Measurements from ENCODE around the gene PLEKHA6. TPM values are rescaled to one million over a fixed set of nuclear protein-coding genes. Genes with fewer than 3 reads are reported as not detected.

PLEKHA6 gene
- total RNA-seq, 1 donor from 2014 or later, result 4.9 TPM

GRCh38 chr1:204323887-204324286, 35.8 kb downstream of the PLEKHA6 start:
- intact Hi-C loops (cut with DNase I), result no loop called here
- Histone ChIP-seq H3K36me3 (no peaks in the 10 kb centered on the region), H3K27ac (no peak overlapping the region), H3K9me3 (no peaks in the 10 kb centered on the region), H3K4me1 (no peaks in the 10 kb centered on the region), H3K27me3 (no peaks in the 10 kb centered on the region), H3K4me3 (no peak overlapping the region)
- no peak for TF ChIP-seq CTCF (IDR thresholded peaks at IDR 0.05)
- DNase-seq (ENCODE audit: low spot score in 2 of 2), result no peak

GRCh38 chr1:204322339-204322868, 37.3 kb downstream of the PLEKHA6 start:
- H3K9me3 ChIP-seq, result no peaks in the 10 kb centered on the region

GRCh38 chr1:204321665-204322064, 38.1 kb downstream of the PLEKHA6 start:
- Histone ChIP-seq H3K36me3 (no peaks in the 10 kb centered on the region), H3K4me1 (no peaks in the 10 kb centered on the region), H3K27ac (no peak overlapping the region), H3K9me3 (no peaks in the 10 kb centered on the region), H3K27me3 (no peaks in the 10 kb centered on the region), H3K4me3 (no peak overlapping the region)
- intact Hi-C loops (cut with DNase I), result no loop called here
- TF ChIP-seq CTCF (IDR thresholded peaks at IDR 0.05), result no peak
- no peak for DNase-seq (ENCODE audit: low spot score in 2 of 2)

More at GRCh38 chr1:204322339-204322868, 37.3 kb downstream of the PLEKHA6 start:
- Histone ChIP-seq H3K27ac (no peak overlapping the region), H3K36me3 (no peaks in the 10 kb centered on the region), H3K27me3 (no peaks in the 10 kb centered on the region), H3K4me3 (no peak overlapping the region), H3K4me1 (no peaks in the 10 kb centered on the region)
- DNase-seq (ENCODE audit: low spot score in 2 of 2), result no peak
- no peak for TF ChIP-seq CTCF (IDR thresholded peaks at IDR 0.05)
- intact Hi-C loops (cut with DNase I), result no loop called here

- intact Hi-C loops (cut with DNase I), result no loop called here
- no peak overlapping the region for H3K4me3 ChIP-seq
- H3K27me3 ChIP-seq, result no peaks in the 10 kb centered on the region
- H3K4me1 ChIP-seq, result no peaks in the 10 kb centered on the region
- H3K36me3 ChIP-seq, result no peaks in the 10 kb centered on the region
- DNase-seq (ENCODE audit: low spot score in 2 of 2), result no peak
- TF ChIP-seq CTCF (IDR thresholded peaks at IDR 0.05), result no peak
- no peak overlapping the region for H3K27ac ChIP-seq
- no peaks in the 10 kb centered on the region for H3K9me3 ChIP-seq
Measured at GRCh38 chr1:204321051-204321450, 38.7 kb downstream of the PLEKHA6 start.

- H3K4me3 ChIP-seq, result no peak overlapping the region
- TF ChIP-seq CTCF (IDR thresholded peaks at IDR 0.05), result no peak
- H3K36me3 ChIP-seq, result no peaks in the 10 kb centered on the region
- no peaks in the 10 kb centered on the region for H3K9me3 ChIP-seq
- H3K27me3 ChIP-seq, result no peaks in the 10 kb centered on the region
- H3K27ac ChIP-seq, result no peak overlapping the region
- no peaks in the 10 kb centered on the region for H3K4me1 ChIP-seq
- intact Hi-C loops (cut with DNase I), result no loop called here
- DNase-seq (ENCODE audit: low spot score in 2 of 2), result no peak
Measured at GRCh38 chr1:204320382-204320804, 39.3 kb downstream of the PLEKHA6 start.

- H3K27ac ChIP-seq, result no peak overlapping the region
- intact Hi-C loops (cut with DNase I), result no loop called here
- no peak for DNase-seq (ENCODE audit: low spot score in 2 of 2)
- no peak overlapping the region for H3K4me3 ChIP-seq
- H3K4me1 ChIP-seq, result no peaks in the 10 kb centered on the region
- no peaks in the 10 kb centered on the region for H3K27me3 ChIP-seq
- no peaks in the 10 kb centered on the region for H3K36me3 ChIP-seq
- no peak for TF ChIP-seq CTCF (IDR thresholded peaks at IDR 0.05)
- H3K9me3 ChIP-seq, result no peaks in the 10 kb centered on the region
Measured at GRCh38 chr1:204319462-204319861, 40.3 kb downstream of the PLEKHA6 start.

All from ascending aorta (tissue), 2 donors.